Measurements from ENCODE around the gene ARL2. TPM values are rescaled to one million over a fixed set of nuclear protein-coding genes. Genes with fewer than 3 reads are reported as not detected.

ARL2 gene
- total RNA-seq, 4 donors from 2014 or later: 64.4 to 103 (median 77.2) TPM

DNA sequence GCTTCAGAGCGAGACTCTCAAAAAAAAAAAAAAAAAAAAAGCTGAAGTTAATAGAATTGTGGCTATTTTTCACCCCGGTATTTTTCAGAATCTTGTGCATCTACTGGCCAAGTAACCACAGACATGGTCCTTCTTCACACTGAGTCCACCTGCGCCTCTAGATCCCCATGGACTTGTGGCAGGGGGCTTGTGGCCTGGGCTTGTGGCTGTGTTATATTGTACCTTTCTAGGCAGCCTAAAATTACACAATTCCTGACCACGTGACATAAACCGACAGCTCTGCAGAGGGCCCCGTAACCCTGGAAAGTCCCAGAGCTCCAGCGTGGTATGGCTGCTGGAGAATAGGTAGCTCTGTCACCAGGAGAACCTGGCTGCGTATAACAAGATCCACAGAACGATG lies 55.3 kb downstream of the ARL2 start:
- Histone ChIP-seq H3K27ac (no peak overlapping the region), H3K4me3 (no peak overlapping the region), H3K27me3 (no peaks in the 10 kb centered on the region), H3K4me1 (peaks cover 0 to 6% (median 0%) of the 10 kb centered on the region in 4 donors), H3K36me3 (no peaks in the 10 kb centered on the region), H3K9me3 (no peaks in the 10 kb centered on the region)
- DNase-seq: no peak
- TF ChIP-seq, protein P1, sequence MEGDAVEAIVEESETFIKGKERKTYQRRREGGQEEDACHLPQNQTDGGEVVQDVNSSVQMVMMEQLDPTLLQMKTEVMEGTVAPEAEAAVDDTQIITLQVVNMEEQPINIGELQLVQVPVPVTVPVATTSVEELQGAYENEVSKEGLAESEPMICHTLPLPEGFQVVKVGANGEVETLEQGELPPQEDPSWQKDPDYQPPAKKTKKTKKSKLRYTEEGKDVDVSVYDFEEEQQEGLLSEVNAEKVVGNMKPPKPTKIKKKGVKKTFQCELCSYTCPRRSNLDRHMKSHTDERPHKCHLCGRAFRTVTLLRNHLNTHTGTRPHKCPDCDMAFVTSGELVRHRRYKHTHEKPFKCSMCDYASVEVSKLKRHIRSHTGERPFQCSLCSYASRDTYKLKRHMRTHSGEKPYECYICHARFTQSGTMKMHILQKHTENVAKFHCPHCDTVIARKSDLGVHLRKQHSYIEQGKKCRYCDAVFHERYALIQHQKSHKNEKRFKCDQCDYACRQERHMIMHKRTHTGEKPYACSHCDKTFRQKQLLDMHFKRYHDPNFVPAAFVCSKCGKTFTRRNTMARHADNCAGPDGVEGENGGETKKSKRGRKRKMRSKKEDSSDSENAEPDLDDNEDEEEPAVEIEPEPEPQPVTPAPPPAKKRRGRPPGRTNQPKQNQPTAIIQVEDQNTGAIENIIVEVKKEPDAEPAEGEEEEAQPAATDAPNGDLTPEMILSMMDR (IDR thresholded peaks at IDR 0.05): no peak
- TF ChIP-seq POLR2A (IDR thresholded peaks at IDR 0.05): no peak

Small RNA genes lying within 50 kb of the gene (small RNA-seq; reads per million reads assigned to genes)
- gene MIR6879 (0 to 0.38 reads per million in 2 donors), gene SNX15 (0 reads per million in 2 donors)

Other genes with a start within 250 kb of the ARL2 start
- 100 to 1,000 TPM; 247 to 621 (median 392) TPM for gene SF1, start 235.6 kb upstream of the ARL2 start, total RNA-seq
- gene MAP4K2, start 210.9 kb upstream of the ARL2 start, total RNA-seq: 10 to 100 TPM in 3 of 4 donors, 1 to 10 TPM in 1; 3.3 to 34.7 (median 20.3) TPM
- 10 to 100 TPM; 20.3 to 47.0 (median 31.9) TPM for gene MEN1, start 203.6 kb upstream of the ARL2 start, total RNA-seq
- 10 to 100 TPM; 25.6 to 78.6 (median 52.1) TPM for gene CDC42BPG, start 169.5 kb upstream of the ARL2 start, total RNA-seq
- gene EHD1, start 135.5 kb upstream of the ARL2 start, total RNA-seq: 100 to 1,000 TPM in 2 of 4 donors, 10 to 100 TPM in 2; 56.2 to 185 (median 98.6) TPM
- 10 to 100 TPM; 38.8 to 79.6 (median 66.6) TPM for gene ATG2A, start 97.0 kb upstream of the ARL2 start, total RNA-seq
- 10 to 100 TPM; 20.0 to 46.2 (median 22.5) TPM for gene PPP2R5B, start 89.5 kb upstream of the ARL2 start, total RNA-seq
- gene GPHA2, start 78.3 kb upstream of the ARL2 start, total RNA-seq: not detected
- gene MAJIN, start 42.1 kb upstream of the ARL2 start, total RNA-seq: not detected
- gene BATF2, start 17.2 kb upstream of the ARL2 start, total RNA-seq: 10 to 100 TPM in 3 of 4 donors, 1 to 10 TPM in 1; 5.0 to 12.0 (median 11.2) TPM
- gene SNX15, start 13.3 kb downstream of the ARL2 start, total RNA-seq: 10 to 100 TPM; 15.7 to 39.0 (median 27.3) TPM
- gene SAC3D1, start 27.1 kb downstream of the ARL2 start, total RNA-seq: 10 to 100 TPM; 10.9 to 21.5 (median 13.9) TPM
- 1,000 to 10,000 TPM in 2 of 4 donors, 100 to 1,000 TPM in 1, 10 to 100 TPM in 1; 40.4 to 1,241 (median 898) TPM for gene NAALADL1, start 44.4 kb downstream of the ARL2 start, total RNA-seq
- gene CDCA5, start 69.9 kb downstream of the ARL2 start, total RNA-seq: 10 to 100 TPM in 1 of 4 donors, 1 to 10 TPM in 2, under 1 TPM in 1; 0.94 to 27.2 (median 6.4) TPM
- 10 to 100 TPM; 53.9 to 67.6 (median 55.5) TPM for gene ZFPL1, start 70.1 kb downstream of the ARL2 start, total RNA-seq
- 100 to 1,000 TPM; 280 to 636 (median 416) TPM for gene VPS51, start 82.1 kb downstream of the ARL2 start, total RNA-seq
- gene TM7SF2, start 97.7 kb downstream of the ARL2 start, total RNA-seq: 10 to 100 TPM; 19.8 to 78.1 (median 58.5) TPM
- gene ZNHIT2, start 103.5 kb downstream of the ARL2 start, total RNA-seq: 10 to 100 TPM in 3 of 4 donors, 1 to 10 TPM in 1; 8.7 to 20.6 (median 13.8) TPM
- 100 to 1,000 TPM; 412 to 714 (median 579) TPM for gene FAU, start 108.0 kb downstream of the ARL2 start, total RNA-seq
- 10 to 100 TPM; 36.2 to 50.3 (median 45.7) TPM for gene MRPL49, start 108.2 kb downstream of the ARL2 start, total RNA-seq
- gene SYVN1, start 120.4 kb downstream of the ARL2 start, total RNA-seq: 10 to 100 TPM; 37.1 to 61.9 (median 51.6) TPM
- gene SPDYC, start 156.1 kb downstream of the ARL2 start, total RNA-seq: not detected
- gene CAPN1, start 167.8 kb downstream of the ARL2 start, total RNA-seq: 100 to 1,000 TPM; 320 to 598 (median 559) TPM
- 10 to 100 TPM in 2 of 4 donors, 1 to 10 TPM in 2; 6.8 to 25.6 (median 13.1) TPM for gene POLA2, start 247.8 kb downstream of the ARL2 start, total RNA-seq

Data from Peyer's patch (tissue), 4 donors.